ENCODE results near the gene COL19A1.

COL19A1 gene

GRCh38 chr6:69935079-69935478 is 68.7 kb downstream of the COL19A1 start:
- no peak for TF ChIP-seq CTCF (conservative IDR thresholded peaks at IDR 0.05; ENCODE audit: control insufficient read depth, insufficient read depth, low read depth, low read length)
- H3K4me3 ChIP-seq (ENCODE audit: control insufficient read depth, low read depth, low read length) = no peak overlapping the region
- no peak for DNase-seq (ENCODE audit: low read depth)

GRCh38 chr6:69936674-69937363 is 70.5 kb downstream of the COL19A1 start:
- no peak for DNase-seq (ENCODE audit: low read depth)
- no peak for TF ChIP-seq CTCF (conservative IDR thresholded peaks at IDR 0.05; ENCODE audit: control insufficient read depth, insufficient read depth, low read depth, low read length)
- no peak overlapping the region for H3K4me3 ChIP-seq (ENCODE audit: control insufficient read depth, low read depth, low read length)

GRCh38 chr6:69937402-69938136 is 71.2 kb downstream of the COL19A1 start:
- DNase-seq (ENCODE audit: low read depth) = no peak
- no peak for TF ChIP-seq CTCF (conservative IDR thresholded peaks at IDR 0.05; ENCODE audit: control insufficient read depth, insufficient read depth, low read depth, low read length)
- no peak overlapping the region for H3K4me3 ChIP-seq (ENCODE audit: control insufficient read depth, low read depth, low read length)

GRCh38 chr6:69942485-69942884 is 76.1 kb downstream of the COL19A1 start:
- no peak for DNase-seq (ENCODE audit: low read depth)
- no peak for TF ChIP-seq CTCF (conservative IDR thresholded peaks at IDR 0.05; ENCODE audit: control insufficient read depth, insufficient read depth, low read depth, low read length)
- H3K4me3 ChIP-seq (ENCODE audit: control insufficient read depth, low read depth, low read length) = no peak overlapping the region

- no peak overlapping the region for H3K4me3 ChIP-seq (ENCODE audit: control insufficient read depth, low read depth, low read length)
- no peak for DNase-seq (ENCODE audit: low read depth)
- no peak for TF ChIP-seq CTCF (conservative IDR thresholded peaks at IDR 0.05; ENCODE audit: control insufficient read depth, insufficient read depth, low read depth, low read length)
These were observed 78.8 kb downstream of the COL19A1 start for GRCh38 chr6:69945192-69945591.

GRCh38 chr6:69948479-69949114 is 82.2 kb downstream of the COL19A1 start:
- no peak overlapping the region for H3K4me3 ChIP-seq (ENCODE audit: control insufficient read depth, low read depth, low read length)
- TF ChIP-seq CTCF (conservative IDR thresholded peaks at IDR 0.05; ENCODE audit: control insufficient read depth, insufficient read depth, low read depth, low read length) = no peak
- no peak for DNase-seq (ENCODE audit: low read depth)
